ENCODE measurements around the gene TNPO3.

TNPO3 gene

GRCh38 chr7:128904381-128905197, 150.3 kb downstream of the TNPO3 start:
- peak; percentile 31 for DNase-seq
